HTR-8/SVneo (cell line): ENCODE results near the gene TLL2.

Experiments
- DNase-seq: peaks from one replicate; pipeline ENCODE4 v3.0.0; 2011; ENCODE audit warnings: low spot score, mixed read lengths; ENCODE audit not compliant: insufficient read length
- FAIRE-seq: peaks from 2 replicates; lab custom pipeline; 2011; peaks lifted over from hg19 to GRCh38; lab: Jason Lieb, UNC

TLL2 gene

GRCh38 chr10:96402417-96403305, 111.1 kb downstream of the TLL2 start:
- FAIRE-seq (no peak), DNase-seq (no peak)

- DNase-seq (no peak), FAIRE-seq (no peak)
Observed at GRCh38 chr10:96401036-96401435, 112.7 kb downstream of the TLL2 start.

GRCh38 chr10:96400465-96400864, 113.3 kb downstream of the TLL2 start:
- FAIRE-seq (no peak), DNase-seq (no peak)

- no peak for DNase-seq
- no peak for FAIRE-seq
Observed at GRCh38 chr10:96397902-96398301, 115.8 kb downstream of the TLL2 start.

- FAIRE-seq, result no peak
- DNase-seq, result peak; percentile 85
Observed at GRCh38 chr10:96395931-96396877, 117.5 kb downstream of the TLL2 start.

- FAIRE-seq (no peak), DNase-seq (no peak)
Observed at GRCh38 chr10:96390460-96390864, 123.3 kb downstream of the TLL2 start.

- DNase-seq, result no peak
- no peak for FAIRE-seq
Observed at GRCh38 chr10:96389785-96390184, 123.9 kb downstream of the TLL2 start.

- FAIRE-seq (no peak), DNase-seq (no peak)
Observed at GRCh38 chr10:96387601-96388000, 126.1 kb downstream of the TLL2 start.

GRCh38 chr10:96387161-96387560, 126.6 kb downstream of the TLL2 start:
- no peak for FAIRE-seq
- DNase-seq, result no peak

- FAIRE-seq (no peak), DNase-seq (no peak)
Observed at GRCh38 chr10:96384506-96384905, 129.2 kb downstream of the TLL2 start.

GRCh38 chr10:96380821-96381220, 132.9 kb downstream of the TLL2 start:
- peak; percentile 32 for DNase-seq
- no peak for FAIRE-seq

- DNase-seq (no peak), FAIRE-seq (no peak)
Observed at GRCh38 chr10:96379758-96380157, 134.0 kb downstream of the TLL2 start.

GRCh38 chr10:96378741-96379140, 135.0 kb downstream of the TLL2 start:
- FAIRE-seq, result no peak

GRCh38 chr10:96377816-96378294, 135.9 kb downstream of the TLL2 start:
- DNase-seq (no peak), FAIRE-seq (no peak)

More at GRCh38 chr10:96378741-96379140, 135.0 kb downstream of the TLL2 start:
- no peak for DNase-seq

- no peak for DNase-seq
- FAIRE-seq, result no peak
Observed at GRCh38 chr10:96376483-96376882, 137.2 kb downstream of the TLL2 start.

- DNase-seq (peak; percentile 95), FAIRE-seq (peak; percentile 83)
Observed at GRCh38 chr10:96374985-96375830, 138.5 kb downstream of the TLL2 start.

GRCh38 chr10:96374639-96374984, 139.1 kb downstream of the TLL2 start:
- no peak for FAIRE-seq
- no peak for DNase-seq

GRCh38 chr10:96374004-96374403, 139.7 kb downstream of the TLL2 start:
- no peak for FAIRE-seq
- no peak for DNase-seq

GRCh38 chr10:96371356-96371755, 142.4 kb downstream of the TLL2 start:
- FAIRE-seq (no peak), DNase-seq (no peak)

GRCh38 chr10:96370584-96371157, 143.1 kb downstream of the TLL2 start:
- FAIRE-seq, result peak; percentile 58
- DNase-seq, result peak; percentile 77
